SK-N-SH treated with all-trans-retinoic acid at 6 μM for 48 hours (cell line): ENCODE results near the gene CT47B1.

ENCODE experiments used
- BACH2 ChIP-seq: fragments of 250-450 bp; sonication (Bioruptor Pico); IDR thresholded peaks from 2 replicates; pipeline ENCODE4 v1.9.0; 2021; ENCODE audit warnings: mild to moderate bottlenecking, borderline replicate concordance
- CREB5 ChIP-seq: fragments of 250-450 bp; sonication (Bioruptor Pico); IDR thresholded peaks from 2 replicates; pipeline ENCODE4 v1.5.1; 2020; ENCODE audit warnings: low read depth, mild to moderate bottlenecking, moderate library complexity
- ESRRG ChIP-seq: fragments of 250-450 bp; sonication (Bioruptor Pico); IDR thresholded peaks from 2 replicates; pipeline ENCODE4 v1.6.1; 2021; ENCODE audit warnings: mild to moderate bottlenecking
- GLIS3 ChIP-seq: fragments of 250-450 bp; sonication (Bioruptor Pico); IDR thresholded peaks from 2 replicates; pipeline ENCODE4 v1.5.0; 2020; ENCODE audit warnings: mild to moderate bottlenecking, moderate library complexity
- OSR1 ChIP-seq: fragments of 250-450 bp; sonication (Bioruptor Pico); IDR thresholded peaks from 2 replicates; pipeline ENCODE4 v1.8.0; 2022; ENCODE audit warnings: moderate library complexity, mild to moderate bottlenecking, inconsistent platforms
- PPARA ChIP-seq: fragments of 250-450 bp; sonication (Bioruptor Pico); IDR thresholded peaks from 2 replicates; pipeline ENCODE4 v1.5.0; 2020; ENCODE audit warnings: mild to moderate bottlenecking, borderline replicate concordance
- RARB ChIP-seq: fragments of 250-450 bp; sonication (Bioruptor Pico); IDR thresholded peaks from 2 replicates; pipeline ENCODE4 v1.8.0; 2021; ENCODE audit warnings: mild to moderate bottlenecking, moderate library complexity
- SNAI2 ChIP-seq: fragments of 250-450 bp; sonication (Bioruptor Pico); IDR thresholded peaks from 2 replicates; pipeline ENCODE4 v1.5.0; 2020; ENCODE audit warnings: mild to moderate bottlenecking, moderate library complexity
- TCF4 ChIP-seq: fragments of 250-450 bp; sonication (Bioruptor Pico); IDR thresholded peaks from 2 replicates; pipeline ENCODE4 v1.8.0; 2021; ENCODE audit warnings: mild to moderate bottlenecking, moderate library complexity, borderline replicate concordance
- TOX ChIP-seq: fragments of 250-450 bp; sonication (Bioruptor Pico); IDR thresholded peaks from 2 replicates; pipeline ENCODE4 v1.8.0; 2021; ENCODE audit warnings: mild to moderate bottlenecking, moderate library complexity, borderline replicate concordance
- TSHZ2 ChIP-seq: fragments of 250-450 bp; sonication (Bioruptor Pico); IDR thresholded peaks from 2 replicates; pipeline ENCODE4 v1.5.0; 2020; ENCODE audit warnings: mild to moderate bottlenecking, moderate library complexity
- ZC3H10 ChIP-seq: fragments of 250-450 bp; sonication (Bioruptor Pico); IDR thresholded peaks from 2 replicates; pipeline ENCODE4 v1.5.1; 2021; ENCODE audit warnings: mild to moderate bottlenecking, moderate library complexity
- ZFP3 ChIP-seq: fragments of 250-450 bp; sonication (Bioruptor Pico); IDR thresholded peaks from 2 replicates; pipeline ENCODE4 v1.5.0; 2020; ENCODE audit warnings: mild to moderate bottlenecking, moderate library complexity
- ZNF70 ChIP-seq: fragments of 450-650 bp; formaldehyde crosslinking; IDR thresholded peaks from 2 replicates; pipeline ENCODE4 v1.5.0; 2020; ENCODE audit warnings: mild to moderate bottlenecking, moderate library complexity

DNA sequence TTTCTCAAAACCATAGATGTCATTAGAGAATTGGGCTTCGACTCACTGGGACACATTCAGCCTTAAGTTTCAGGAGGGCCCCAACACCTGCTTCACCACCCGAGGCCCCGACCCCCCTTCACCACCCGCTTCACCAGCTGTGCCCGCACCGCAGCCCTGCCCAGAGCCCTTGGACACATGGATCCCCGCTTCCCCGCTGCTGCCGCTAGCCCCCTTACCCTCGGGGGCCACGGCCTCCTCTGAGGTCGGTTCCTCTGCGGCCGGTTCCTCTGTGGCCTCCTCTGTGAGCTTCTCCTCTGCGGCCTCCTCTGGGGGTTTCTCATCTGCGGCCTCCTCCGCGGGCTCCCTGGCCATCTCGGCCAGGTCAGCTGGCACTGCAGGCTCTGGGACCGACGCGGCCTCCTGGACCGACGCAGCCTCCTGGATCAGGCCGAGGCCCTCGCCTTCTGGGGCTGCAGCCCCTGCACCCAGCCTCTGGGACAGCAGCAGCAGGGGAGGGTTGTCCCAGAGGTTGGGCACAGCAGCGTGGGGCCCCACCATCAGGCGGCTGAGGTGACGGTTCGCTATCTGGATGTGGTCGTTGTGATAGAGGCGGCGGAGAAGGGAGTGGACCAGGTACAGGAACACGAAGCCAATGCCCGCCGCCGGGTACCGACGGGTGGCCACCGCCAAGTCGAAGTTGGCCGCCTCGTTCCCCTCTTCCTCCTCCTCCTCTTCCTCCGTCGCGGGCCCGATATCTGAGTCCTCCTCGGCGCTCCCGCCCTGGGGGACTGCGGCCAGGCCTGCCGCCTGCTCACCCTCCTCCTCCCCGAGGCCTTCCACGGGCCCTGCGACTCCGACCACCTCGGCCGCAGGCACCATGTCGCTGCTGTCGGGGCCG, 748 bp downstream of the CT47B1 start:
- no peak for TF ChIP-seq BACH2 (CRISPR knock-in tag)
- no peak for TF ChIP-seq GLIS3 (CRISPR knock-in tag)
- no peak for TF ChIP-seq ZFP3
- no peak for TF ChIP-seq RARB (CRISPR knock-in tag)
- no peak for TF ChIP-seq ZNF70 (CRISPR knock-in tag)
- no peak for TF ChIP-seq TSHZ2 (CRISPR knock-in tag)
- TF ChIP-seq CREB5 (CRISPR knock-in tag): no peak
- no peak for TF ChIP-seq PPARA
- TF ChIP-seq SNAI2 (CRISPR knock-in tag): no peak
- TF ChIP-seq TCF4 (CRISPR knock-in tag): no peak
- TF ChIP-seq ZC3H10: no peak
- TF ChIP-seq ESRRG (CRISPR knock-in tag): no peak
- TF ChIP-seq TOX: no peak
- TF ChIP-seq OSR1 (CRISPR knock-in tag): no peak
